GM23248 (cell line): ENCODE data around the gene LGALS9C. TPM values are rescaled to one million over a fixed set of nuclear protein-coding genes. Genes with fewer than 3 reads are reported as not detected.
"Not testable (repeated sequence)": the region's sequence is repeated elsewhere in the genome, so short reads cannot be mapped to it uniquely, and the experiment has no call there.

Experiments used
- DNase-seq: peaks from one replicate; pipeline ENCODE4 v3.0.0-alpha.2; 2015
- H2AFZ ChIP-seq: fragments of 200-600 bp; sonication (generic); 2 replicates; pipeline ENCODE4 v1.6.1; 2016; ENCODE audit warnings: antibody characterized with exemption
- H3F3A ChIP-seq: fragments of 200-600 bp; sonication (generic); 2 replicates; pipeline ENCODE4 v1.6.1; 2016; ENCODE audit warnings: mild to moderate bottlenecking, antibody characterized with exemption, mixed run types; ENCODE audit not compliant: insufficient read depth
- H3K27ac ChIP-seq: fragments of 200-600 bp; sonication (generic); 2 replicates; pipeline ENCODE4 v1.5.1; 2016; ENCODE audit warnings: mild to moderate bottlenecking
- H3K27me3 ChIP-seq: fragments of 200-600 bp; sonication (generic); replicated peaks from 2 replicates; pipeline ENCODE4 v1.6.1; 2016; ENCODE audit warnings: mild to moderate bottlenecking; ENCODE audit not compliant: insufficient read depth
- H3K36me3 ChIP-seq: fragments of 200-600 bp; sonication (generic); 2 replicates; pipeline ENCODE4 v1.6.1; 2016; ENCODE audit warnings: low read depth, mild to moderate bottlenecking
- H3K4me1 ChIP-seq: fragments of 200-600 bp; sonication (generic); 2 replicates; pipeline ENCODE4 v1.6.1; 2016; ENCODE audit warnings: mild to moderate bottlenecking; ENCODE audit not compliant: insufficient read depth
- H3K4me2 ChIP-seq: fragments of 200-600 bp; sonication (generic); one replicate; pipeline ENCODE4 v1.6.1; 2016; ENCODE audit warnings: mild to moderate bottlenecking; ENCODE audit not compliant: unreplicated experiment
- H3K4me3 ChIP-seq: fragments of 200-600 bp; sonication (generic); 2 replicates; pipeline ENCODE4 v1.5.1; 2016; ENCODE audit warnings: mild to moderate bottlenecking
- H3K79me2 ChIP-seq: fragments of 200-600 bp; sonication (generic); 2 replicates; pipeline ENCODE4 v1.6.1; 2016; ENCODE audit warnings: mild to moderate bottlenecking; ENCODE audit not compliant: insufficient read depth
- H3K9ac ChIP-seq: fragments of 200-600 bp; sonication (generic); 2 replicates; pipeline ENCODE4 v1.6.1; 2016; ENCODE audit warnings: mild to moderate bottlenecking
- H3K9me2 ChIP-seq: fragments of 200-600 bp; sonication (generic); 2 replicates; pipeline ENCODE4 v1.6.1; 2016; ENCODE audit warnings: mixed run types, mild to moderate bottlenecking, moderate library complexity; ENCODE audit not compliant: insufficient read depth
- H3K9me3 ChIP-seq: fragments of 200-600 bp; sonication (generic); one replicate; pipeline ENCODE4 v1.6.1; 2017; ENCODE audit warnings: low read depth
- H4K20me1 ChIP-seq: fragments of 200-600 bp; sonication (generic); 2 replicates; pipeline ENCODE4 v1.6.0; 2016; ENCODE audit not compliant: insufficient read depth
- WGBS, 2 experiments: methylation state at CpG; one replicate each; pipeline ENCODE4 v1.1.6; 2015 to 2017; ENCODE audit warnings: low lambda C conversion rate in 2 of 2, low coverage in 1 of 2; ENCODE audit errors: missing lambda C conversion rate in 2 of 2; 5-methylcytosine and 5-hydroxymethylcytosine counted together
- in situ Hi-C: fragments of 300-500 bp; cut with MboI; formaldehyde crosslinking; loops from 2 replicates; pipeline ENCODE4 v1.15.0; 2020
- polyA plus RNA-seq: library from polyadenylated mRNA; unstranded; fragments of >200 nt; fragmentation: Nextera tagmentation; extraction: Ambion mirVana; gene quantifications from 2 replicates; pipeline ENCODE4 v1.2.1, GENCODE V29; 2016
- total RNA-seq: library from RNA; depleted of rRNA; stranded (reverse); fragments of >200 nt; shearing (Covaris generic); gene quantifications from 2 replicates; pipeline ENCODE4 v1.2.3, GENCODE V29; 2014; rRNA removed

Gene LGALS9C
- total RNA-seq (not detected in 2 replicates), polyA plus RNA-seq (not detected in 2 replicates)

DNA sequence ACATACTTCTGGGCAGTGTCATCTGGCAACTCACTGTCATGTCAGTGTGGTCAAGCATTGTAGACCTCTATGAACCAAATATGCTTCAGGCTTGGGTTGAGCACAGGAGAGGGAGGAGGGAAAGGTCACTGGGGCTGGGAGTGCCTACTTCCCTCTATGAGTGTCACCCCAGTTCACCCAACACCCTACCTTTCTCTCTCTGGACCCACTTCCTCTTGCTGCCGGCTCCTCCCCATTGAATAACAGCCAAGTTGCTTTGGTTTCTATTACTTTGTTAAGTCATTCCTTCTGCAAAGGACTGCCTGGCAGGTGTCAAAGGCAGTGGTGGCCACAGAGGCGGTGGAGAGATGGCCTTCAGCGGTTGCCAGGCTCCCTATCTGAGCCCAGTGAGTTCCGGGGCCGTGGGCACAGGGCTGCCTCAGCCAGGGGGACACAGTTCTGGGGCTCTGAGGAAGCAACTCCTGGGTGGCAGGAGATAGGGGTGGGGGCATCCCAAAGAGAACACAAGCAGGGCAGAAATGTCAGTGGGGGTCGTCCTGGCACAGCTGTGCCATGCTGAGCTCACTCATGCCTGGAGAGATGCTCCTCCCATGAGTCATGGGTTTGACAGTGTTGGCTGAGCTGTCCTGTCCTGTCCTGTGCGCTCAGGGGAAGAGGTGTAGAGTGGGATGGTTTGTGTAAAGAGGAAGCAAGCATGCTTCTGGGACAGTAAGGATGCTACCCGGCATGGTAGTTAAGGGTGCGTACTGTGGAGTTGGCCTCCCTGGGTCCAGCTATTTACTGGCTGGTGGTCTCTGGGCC is at the start of gene LGALS9C:
Gene LGALS9C (plus strand): TSS at position 282 of the 801 bp plus-strand sequence. CDS start 66 bp downstream, at position 348.
- H3F3A ChIP-seq, H3K4me1 ChIP-seq, H3K79me2 ChIP-seq, H3K9ac ChIP-seq, H3K9me2 ChIP-seq, in situ Hi-C loops, H3K27ac ChIP-seq, H2AFZ ChIP-seq, H3K36me3 ChIP-seq, H3K4me3 ChIP-seq, H3K9me3 ChIP-seq, H4K20me1 ChIP-seq, H3K27me3 ChIP-seq, H3K4me2 ChIP-seq: not testable (repeated sequence)
- 69% methylated on average over 6 to 7 of the region's 9 CpGs for WGBS, 2 experiments
- DNase-seq: peak; percentile 45

DNA sequence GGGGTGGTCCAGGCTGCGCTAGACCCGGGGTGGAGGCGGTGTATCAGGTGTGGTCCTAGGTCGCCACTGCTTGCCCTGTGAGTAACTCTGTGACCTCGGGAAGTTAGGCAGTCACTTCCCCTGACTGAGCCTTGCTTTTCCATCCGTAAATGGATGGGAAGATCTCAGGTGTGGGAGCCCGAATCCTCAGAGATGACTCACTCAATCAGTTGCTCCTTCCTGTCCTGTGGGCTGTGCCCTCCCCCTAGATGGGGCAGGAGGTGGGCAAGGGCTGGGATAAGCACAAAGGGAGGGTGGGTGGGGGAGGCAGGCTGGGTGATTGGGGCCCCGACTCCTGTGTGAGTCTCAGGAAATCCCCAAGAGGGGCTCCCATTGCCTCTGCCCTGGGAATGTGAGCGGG is 44.4 kb upstream of the LGALS9C start:
- H3K79me2 ChIP-seq, H3K27me3 ChIP-seq, H3K4me2 ChIP-seq, H4K20me1 ChIP-seq, H2AFZ ChIP-seq, H3F3A ChIP-seq, H3K9ac ChIP-seq, H3K4me3 ChIP-seq, H3K36me3 ChIP-seq, H3K27ac ChIP-seq, H3K4me1 ChIP-seq, H3K9me2 ChIP-seq, DNase-seq, H3K9me3 ChIP-seq, in situ Hi-C loops: not testable (repeated sequence)
- no CpG with 5 or more reads among the region's 9 CpGs for WGBS, 2 experiments

DNA sequence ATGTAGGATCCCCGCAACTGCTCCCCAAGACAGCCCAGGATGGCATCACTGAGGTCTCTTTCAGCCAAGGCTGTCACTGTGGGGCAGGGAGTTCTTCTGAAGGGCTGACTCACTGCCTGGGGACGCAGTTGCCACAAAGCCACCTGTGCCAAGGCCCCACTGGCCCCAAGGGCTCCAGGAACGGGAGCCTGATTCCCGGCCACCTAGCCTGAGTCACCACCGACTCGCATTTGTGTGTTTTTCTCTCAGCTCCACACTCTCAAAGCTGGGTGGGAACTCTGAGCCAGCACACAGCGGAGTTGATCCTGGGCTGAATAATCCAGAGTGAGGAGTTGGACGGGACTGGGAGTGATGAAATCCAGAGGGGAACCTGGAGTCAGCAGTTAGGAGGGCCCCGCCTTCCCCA is 37.1 kb upstream of the LGALS9C start:
- in situ Hi-C loops, H3K36me3 ChIP-seq: not testable (repeated sequence)
- WGBS, 2 experiments: 4 to 20% methylated on average over 2 to 4 of the region's 9 CpGs

DNA sequence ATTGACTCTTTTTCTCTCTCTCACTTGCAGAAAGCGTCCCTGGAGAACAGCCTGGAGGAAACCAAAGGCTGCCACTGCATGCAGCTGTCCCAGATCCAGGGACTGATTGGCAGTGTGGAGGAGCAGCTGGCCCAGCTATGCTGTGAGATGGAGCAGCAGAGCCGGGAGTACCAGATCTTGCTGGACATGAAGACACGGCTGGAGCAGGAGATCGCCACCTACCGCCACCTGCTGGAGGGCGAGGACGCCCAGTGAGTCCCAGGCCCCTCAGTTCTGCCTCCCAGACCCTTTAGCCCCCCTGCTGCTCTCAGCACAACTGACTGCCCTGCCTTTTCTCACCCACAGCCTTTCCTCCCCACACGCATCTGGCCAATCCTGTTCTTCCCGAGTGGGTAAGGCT is 34.5 kb upstream of the LGALS9C start:
- H3K36me3 ChIP-seq, H3K4me1 ChIP-seq, in situ Hi-C loops, H3F3A ChIP-seq, H3K9me2 ChIP-seq, H3K27ac ChIP-seq, H3K9me3 ChIP-seq, H3K79me2 ChIP-seq, H4K20me1 ChIP-seq, H3K27me3 ChIP-seq, H3K4me2 ChIP-seq, H3K4me3 ChIP-seq, H3K9ac ChIP-seq, DNase-seq, H2AFZ ChIP-seq: not testable (repeated sequence)
- 0% methylated on average over 2 of the region's 9 CpGs; no CpG with 5 or more reads in 1 of the 2 experiments for WGBS, 2 experiments

More for the DNA sequence above, 37.1 kb upstream of the LGALS9C start:
- not testable (repeated sequence) for H3K9me2 ChIP-seq, H3K27ac ChIP-seq, H3K27me3 ChIP-seq, H3K4me1 ChIP-seq, DNase-seq, H3F3A ChIP-seq, H2AFZ ChIP-seq, H3K9ac ChIP-seq, H3K79me2 ChIP-seq, H3K4me2 ChIP-seq, H4K20me1 ChIP-seq, H3K4me3 ChIP-seq, H3K9me3 ChIP-seq

DNA sequence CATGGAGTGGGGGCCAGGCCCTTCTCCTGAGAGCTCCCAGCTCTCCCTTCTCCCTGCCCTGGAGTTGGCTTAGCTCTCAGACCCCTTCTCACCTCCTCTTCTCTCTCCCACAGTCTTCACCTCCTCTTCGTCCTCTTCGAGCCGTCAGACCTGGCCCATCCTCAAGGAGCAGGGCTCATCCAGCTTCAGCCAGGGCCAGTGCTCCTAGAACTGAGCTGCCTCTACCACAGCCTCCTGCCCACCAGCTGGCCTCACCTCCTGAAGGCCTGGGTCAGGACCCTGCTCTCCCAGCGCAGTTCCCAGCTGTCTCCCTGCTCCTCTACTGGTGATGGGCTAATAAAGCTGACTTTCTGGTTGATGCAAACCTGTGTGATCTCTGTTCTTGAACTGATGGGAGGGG is 34.1 kb upstream of the LGALS9C start:
- H4K20me1 ChIP-seq, DNase-seq, H3F3A ChIP-seq, H3K27ac ChIP-seq, H3K36me3 ChIP-seq, H3K9me2 ChIP-seq, H3K4me2 ChIP-seq, in situ Hi-C loops, H3K9me3 ChIP-seq, H3K4me3 ChIP-seq, H2AFZ ChIP-seq, H3K9ac ChIP-seq, H3K27me3 ChIP-seq, H3K4me1 ChIP-seq, H3K79me2 ChIP-seq: not testable (repeated sequence)
- WGBS, 2 experiments: 22 to 25% methylated on average over 1 of the region's 4 CpGs

DNA sequence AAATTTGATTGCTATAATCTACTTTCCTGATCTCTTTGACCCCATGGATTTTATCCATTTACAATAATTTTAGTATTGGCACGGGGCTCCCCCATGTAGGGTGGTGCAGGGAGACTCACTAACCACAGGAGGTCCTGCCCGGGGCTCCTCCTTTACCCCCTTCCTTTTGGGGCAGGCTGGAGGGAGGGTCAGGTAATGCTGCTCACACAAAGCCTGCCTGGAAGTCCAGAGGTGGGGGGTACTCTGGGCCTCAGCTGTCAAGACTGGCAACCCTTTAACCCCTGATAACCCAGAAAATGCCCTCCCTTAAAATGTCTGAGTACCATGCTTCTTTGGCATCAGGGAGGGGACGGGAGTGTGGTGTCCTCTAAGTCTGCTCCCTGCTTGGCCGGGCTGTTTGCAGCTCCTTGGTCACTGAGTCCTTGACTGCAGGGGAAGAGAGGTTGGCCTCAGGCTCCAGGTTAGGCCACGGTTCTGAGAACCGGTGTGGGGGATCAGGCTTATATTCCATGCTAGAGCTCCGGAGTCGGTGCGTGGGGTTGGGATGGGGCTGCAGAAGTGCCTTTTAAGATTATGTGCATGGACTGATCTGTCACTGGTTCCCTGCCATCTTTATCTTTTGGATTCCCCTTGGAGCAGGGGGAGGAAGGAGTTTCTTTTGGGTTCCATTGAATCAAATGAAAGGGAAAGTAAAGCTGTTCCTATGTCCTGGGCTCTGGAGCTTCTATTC is 28.9 kb upstream of the LGALS9C start:
- WGBS, 2 experiments: 76 to 85% methylated on average over 6 to 7 of the region's 9 CpGs
- H3K9me3 ChIP-seq, in situ Hi-C loops, H3K4me1 ChIP-seq, H3F3A ChIP-seq, H3K79me2 ChIP-seq, H3K9ac ChIP-seq, H3K4me3 ChIP-seq, H3K27ac ChIP-seq, H3K4me2 ChIP-seq, H3K36me3 ChIP-seq, H2AFZ ChIP-seq, H3K9me2 ChIP-seq, DNase-seq, H4K20me1 ChIP-seq, H3K27me3 ChIP-seq: not testable (repeated sequence)

DNA sequence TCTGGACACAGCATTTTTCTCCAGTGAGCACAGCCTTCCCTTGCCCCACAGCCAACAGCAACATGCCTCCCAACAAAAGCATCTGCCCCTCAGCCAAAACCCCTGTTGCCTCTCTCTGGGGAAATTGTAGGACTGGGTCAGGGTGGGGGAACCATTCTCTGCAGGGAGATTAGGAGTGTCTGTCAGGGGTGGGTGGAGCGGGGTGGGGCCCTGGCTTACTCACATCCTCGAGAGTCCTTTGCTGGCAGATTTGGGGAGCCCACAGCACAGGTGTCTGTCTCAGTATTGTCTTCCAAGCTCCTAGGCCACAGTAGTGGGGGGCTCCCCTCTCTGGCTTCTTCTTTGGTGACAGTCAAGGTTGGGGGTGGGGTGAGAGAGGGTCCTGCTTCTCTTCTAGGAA is 28.3 kb upstream of the LGALS9C start:
- no CpG with 5 or more reads among the region's 2 CpGs for WGBS, 2 experiments
- DNase-seq, H3K79me2 ChIP-seq, H3K9me2 ChIP-seq, H3K9me3 ChIP-seq, H3F3A ChIP-seq, H2AFZ ChIP-seq, H3K4me2 ChIP-seq, in situ Hi-C loops, H3K9ac ChIP-seq, H4K20me1 ChIP-seq, H3K4me3 ChIP-seq, H3K36me3 ChIP-seq, H3K27me3 ChIP-seq, H3K4me1 ChIP-seq, H3K27ac ChIP-seq: not testable (repeated sequence)
